ACC112 (cell line): ENCODE data around the gene PDZD8.

Experiments
- H2AFZ ChIP-seq: fragments of 200-600 bp; sonication (generic); one replicate; pipeline ENCODE4 v1.6.0; 2017; ENCODE audit warnings: antibody characterized with exemption, low read length; ENCODE audit not compliant: unreplicated experiment
- H3K27ac ChIP-seq: fragments of 200-600 bp; sonication (generic); 2 replicates; pipeline ENCODE4 v1.5.1; 2014; ENCODE audit warnings: low read depth, mild to moderate bottlenecking, antibody characterized with exemption, low read length, moderate library complexity
- H3K27me3 ChIP-seq: fragments of 200-600 bp; sonication (generic); 2 replicates; pipeline ENCODE4 v1.6.1; 2014; ENCODE audit warnings: mild to moderate bottlenecking, antibody characterized with exemption, low read length, moderate library complexity, mixed read lengths; ENCODE audit not compliant: insufficient read depth
- H3K36me3 ChIP-seq: fragments of 200-600 bp; sonication (generic); 2 replicates; pipeline ENCODE4 v1.6.1; 2016; ENCODE audit warnings: mild to moderate bottlenecking, antibody characterized with exemption, low read length, moderate library complexity, mixed read lengths; ENCODE audit not compliant: insufficient read depth
- H3K4me1 ChIP-seq: fragments of 200-600 bp; sonication (generic); one replicate; pipeline ENCODE4 v1.6.1; 2016; ENCODE audit warnings: low read length, mixed read lengths; ENCODE audit not compliant: insufficient read depth, unreplicated experiment, control insufficient read depth
- H3K4me3 ChIP-seq: fragments of 200-600 bp; sonication (generic); 2 replicates; pipeline ENCODE4 v1.5.1; 2014; ENCODE audit warnings: mild to moderate bottlenecking, low read depth, low read length
- H3K79me2 ChIP-seq: fragments of 200-600 bp; sonication (generic); one replicate; pipeline ENCODE4 v1.6.0; 2016; ENCODE audit warnings: low read length; ENCODE audit not compliant: control insufficient read depth, unreplicated experiment, insufficient read depth

PDZD8 gene

GRCh38 chr10:117268907-117269306 is 106.3 kb downstream of the PDZD8 start:
- Histone ChIP-seq H3K79me2 (no peaks in the 10 kb centered on the region), H3K27me3 (no peaks in the 10 kb centered on the region), H3K27ac (no peak overlapping the region), H3K4me3 (no peak overlapping the region), H3K36me3 (no peaks in the 10 kb centered on the region), H3K4me1 (no peaks in the 10 kb centered on the region), H2AFZ (no peak overlapping the region)

- H2AFZ ChIP-seq, result no peak overlapping the region
- 0 out of 2 replicates have a peak, but pooled peaks cover under 1% of the 10 kb centered on the region for H3K27me3 ChIP-seq
- H3K79me2 ChIP-seq, result no peaks in the 10 kb centered on the region
- H3K36me3 ChIP-seq, result no peaks in the 10 kb centered on the region
- no peaks in the 10 kb centered on the region for H3K4me1 ChIP-seq
- no peak overlapping the region for H3K27ac ChIP-seq
- no peak overlapping the region for H3K4me3 ChIP-seq
These were observed 107.0 kb downstream of the PDZD8 start for GRCh38 chr10:117268258-117268657.

- Histone ChIP-seq H3K36me3 (no peaks in the 10 kb centered on the region), H3K79me2 (no peaks in the 10 kb centered on the region), H3K4me1 (no peaks in the 10 kb centered on the region), H3K27ac (no peak overlapping the region), H2AFZ (no peak overlapping the region), H3K27me3 (peaks cover 14% of the 10 kb centered on the region), H3K4me3 (no peak overlapping the region)
These were observed 108.4 kb downstream of the PDZD8 start for GRCh38 chr10:117266812-117267211.

- no peak overlapping the region for H3K4me3 ChIP-seq
- peaks cover 18% of the 10 kb centered on the region for H3K27me3 ChIP-seq
- H3K4me1 ChIP-seq, result no peaks in the 10 kb centered on the region
- H3K79me2 ChIP-seq, result no peaks in the 10 kb centered on the region
- no peak overlapping the region for H3K27ac ChIP-seq
- no peak overlapping the region for H2AFZ ChIP-seq
- H3K36me3 ChIP-seq, result no peaks in the 10 kb centered on the region
These were observed 108.8 kb downstream of the PDZD8 start for GRCh38 chr10:117266400-117266799.

- Histone ChIP-seq H2AFZ (no peak overlapping the region), H3K27ac (no peak overlapping the region), H3K4me3 (no peak overlapping the region), H3K4me1 (no peaks in the 10 kb centered on the region), H3K36me3 (no peaks in the 10 kb centered on the region), H3K79me2 (no peaks in the 10 kb centered on the region), H3K27me3 (peaks cover 34% of the 10 kb centered on the region)
These were observed 110.5 kb downstream of the PDZD8 start for GRCh38 chr10:117264782-117265181.

- no peak overlapping the region for H3K27ac ChIP-seq
- H3K27me3 ChIP-seq, result peaks cover 53% of the 10 kb centered on the region
- no peaks in the 10 kb centered on the region for H3K79me2 ChIP-seq
- H3K36me3 ChIP-seq, result no peaks in the 10 kb centered on the region
- H3K4me3 ChIP-seq, result no peak overlapping the region
- no peaks in the 10 kb centered on the region for H3K4me1 ChIP-seq
- H2AFZ ChIP-seq, result no peak overlapping the region
These were observed 112.3 kb downstream of the PDZD8 start for GRCh38 chr10:117262903-117263293.

- Histone ChIP-seq H3K4me1 (no peaks in the 10 kb centered on the region), H3K4me3 (no peak overlapping the region), H3K36me3 (no peaks in the 10 kb centered on the region), H3K79me2 (no peaks in the 10 kb centered on the region), H2AFZ (no peak overlapping the region), H3K27me3 (peaks cover 58% of the 10 kb centered on the region), H3K27ac (no peak overlapping the region)
These were observed 112.8 kb downstream of the PDZD8 start for GRCh38 chr10:117262291-117262902.

GRCh38 chr10:117261501-117261900 is 113.7 kb downstream of the PDZD8 start:
- no peak overlapping the region for H3K27ac ChIP-seq

GRCh38 chr10:117260084-117260483 is 115.2 kb downstream of the PDZD8 start:
- Histone ChIP-seq H3K4me3 (no peak overlapping the region), H3K27me3 (peaks cover 78% of the 10 kb centered on the region), H3K27ac (no peak overlapping the region), H3K36me3 (no peaks in the 10 kb centered on the region), H3K4me1 (no peaks in the 10 kb centered on the region), H3K79me2 (no peaks in the 10 kb centered on the region), H2AFZ (no peak overlapping the region)

More at GRCh38 chr10:117261501-117261900, 113.7 kb downstream of the PDZD8 start:
- Histone ChIP-seq H3K79me2 (no peaks in the 10 kb centered on the region), H3K4me1 (no peaks in the 10 kb centered on the region), H2AFZ (no peak overlapping the region), H3K27me3 (peaks cover 66% of the 10 kb centered on the region), H3K36me3 (no peaks in the 10 kb centered on the region), H3K4me3 (no peak overlapping the region)

GRCh38 chr10:117259279-117259678 is 116.0 kb downstream of the PDZD8 start:
- no peaks in the 10 kb centered on the region for H3K4me1 ChIP-seq
- H2AFZ ChIP-seq, result no peak overlapping the region
- H3K79me2 ChIP-seq, result no peaks in the 10 kb centered on the region
- H3K27ac ChIP-seq, result no peak overlapping the region
- H3K27me3 ChIP-seq, result peaks cover 86% of the 10 kb centered on the region
- H3K36me3 ChIP-seq, result no peaks in the 10 kb centered on the region
- no peak overlapping the region for H3K4me3 ChIP-seq

- Histone ChIP-seq H3K36me3 (no peaks in the 10 kb centered on the region), H3K4me3 (no peak overlapping the region), H2AFZ (no peak overlapping the region), H3K27me3 (peaks cover 92% of the 10 kb centered on the region), H3K4me1 (no peaks in the 10 kb centered on the region), H3K79me2 (no peaks in the 10 kb centered on the region), H3K27ac (no peak overlapping the region)
These were observed 117.5 kb downstream of the PDZD8 start for GRCh38 chr10:117257721-117258120.
